T-helper 17 cell (primary cell): ENCODE results near the gene HIPK2. TPM values are rescaled to one million over a fixed set of nuclear protein-coding genes. Genes with fewer than 3 reads are reported as not detected.

Experiments used
- ATAC-seq: fragments of 150-1000 bp; cut with Tn5 transposase; 2 replicates; pipeline ENCODE4 v1.10.0; 2021; ENCODE audit warnings: mild to moderate bottlenecking, moderate library complexity
- DNase-seq, 3 donors: peaks; one replicate each; pipeline versions ENCODE4 v3.0.0 to v3.0.0-alpha.2; 2020 to 2021
- H3K9me3 ChIP-seq: one replicate; pipeline ENCODE4 v1.7.0; 2013; ENCODE audit warnings: low read length, mild to moderate bottlenecking; ENCODE audit not compliant: control insufficient read depth, poor library complexity, severe bottlenecking
- H3K27ac Mint-ChIP-seq: one replicate; pipeline ENCODE4 v1.8.0; 2022; ENCODE audit warnings: mild to moderate bottlenecking, moderate library complexity, mixed read lengths
- H3K27me3 Mint-ChIP-seq: one replicate; pipeline ENCODE4 v1.8.0; 2022; ENCODE audit warnings: mixed read lengths
- H3K36me3 Mint-ChIP-seq: one replicate; pipeline ENCODE4 v1.8.0; 2022; ENCODE audit warnings: low read depth, mixed read lengths
- H3K4me1 Mint-ChIP-seq: one replicate; pipeline ENCODE4 v1.8.0; 2022; ENCODE audit warnings: mild to moderate bottlenecking, mixed read lengths
- H3K4me3 Mint-ChIP-seq: one replicate; pipeline ENCODE4 v1.8.0; 2022; ENCODE audit warnings: mild to moderate bottlenecking, moderate library complexity, mixed read lengths
- total RNA-seq, 4 donors: library from RNA in 2 of 4; stranded (reverse) in 2 of 4; gene quantifications; one replicate each; pipeline ENCODE4 v1.2.3 and lab custom pipeline; 2022 to 2026

HIPK2 gene
- total RNA-seq, 2 donors from 2014 or later, result 36.9 to 42.9 TPM

DNA sequence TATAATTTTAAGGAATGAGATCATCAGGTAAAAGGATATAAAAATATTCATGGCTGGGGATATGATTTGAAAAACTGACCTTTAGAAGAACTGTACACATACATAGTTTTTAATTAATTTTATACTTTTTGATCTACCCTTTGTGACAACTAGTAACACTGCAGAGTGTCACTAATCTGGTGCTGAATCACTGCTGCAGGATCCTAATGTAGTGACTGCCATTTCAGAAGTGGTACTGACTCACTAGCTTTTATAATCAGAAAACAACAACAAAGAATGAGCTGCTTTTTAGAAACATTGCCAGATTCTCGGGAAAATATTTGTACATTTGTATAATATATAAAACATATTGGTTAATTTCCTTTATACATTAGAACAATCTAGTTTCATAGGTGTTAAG is 110.4 kb downstream of the HIPK2 start:
- ATAC-seq (no peak), DNase-seq (no peak)
- Mint-ChIP-seq H3K4me1 (peaks cover 27% of the 10 kb centered on the region), H3K36me3 (peaks cover 5% of the 10 kb centered on the region), H3K27me3 (no peaks in the 10 kb centered on the region), H3K27ac (no peak overlapping the region), H3K4me3 (no peak overlapping the region)
- H3K9me3 ChIP-seq, result no peaks in the 10 kb centered on the region

DNA sequence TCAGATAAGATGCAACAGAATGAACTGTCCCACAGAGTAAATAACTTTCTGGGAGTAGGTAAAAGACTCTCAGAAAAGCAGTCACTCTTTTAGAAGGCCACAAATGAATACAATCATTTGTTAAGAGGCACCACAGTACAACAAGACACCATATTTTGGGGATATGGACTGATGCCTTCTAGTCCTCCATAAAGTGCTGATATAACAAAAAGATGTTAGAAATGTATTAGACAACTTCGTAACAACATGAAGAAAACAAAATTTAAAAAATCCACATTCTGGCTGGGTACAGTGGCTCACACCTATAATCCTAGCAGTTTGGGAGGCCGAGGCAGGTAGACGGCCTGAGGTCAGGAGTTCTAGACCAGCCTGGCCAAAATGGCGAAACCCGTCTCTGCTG is 111.3 kb downstream of the HIPK2 start:
- no peak overlapping the region for H3K4me3 Mint-ChIP-seq
- peaks cover 32% of the 10 kb centered on the region for H3K4me1 Mint-ChIP-seq
- no peaks in the 10 kb centered on the region for H3K9me3 ChIP-seq
- DNase-seq, result no peak
- no peak overlapping the region for H3K27ac Mint-ChIP-seq
- ATAC-seq, result no peak
- H3K36me3 Mint-ChIP-seq, result peaks cover 5% of the 10 kb centered on the region
- no peaks in the 10 kb centered on the region for H3K27me3 Mint-ChIP-seq

DNA sequence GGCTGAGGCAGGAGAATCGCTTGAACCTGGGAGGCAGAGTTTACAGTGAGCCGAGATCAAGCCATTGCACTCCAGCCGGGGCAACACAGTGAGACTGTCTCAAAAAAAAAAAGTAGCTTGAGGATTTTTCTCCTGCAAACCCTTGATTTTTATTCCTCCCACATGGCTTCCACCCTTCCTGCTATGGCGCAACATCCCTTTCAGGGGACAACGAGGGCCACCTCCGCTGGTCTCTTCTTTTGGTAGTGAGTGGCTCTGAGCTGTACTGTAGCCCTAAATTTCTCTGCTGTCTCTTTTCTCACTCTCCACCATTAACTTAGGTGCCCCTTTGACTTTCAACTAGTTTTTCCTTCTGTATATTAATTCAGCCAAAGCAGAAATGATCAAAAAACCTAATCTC is 113.4 kb downstream of the HIPK2 start:
- H3K27ac Mint-ChIP-seq, result peak overlapping the region; percentile 76
- H3K4me3 Mint-ChIP-seq, result no peak overlapping the region
- no peak for ATAC-seq
- no peaks in the 10 kb centered on the region for H3K9me3 ChIP-seq
- peaks cover 5% of the 10 kb centered on the region for H3K36me3 Mint-ChIP-seq
- DNase-seq, result no peak
- peaks cover 42% of the 10 kb centered on the region for H3K4me1 Mint-ChIP-seq
- H3K27me3 Mint-ChIP-seq, result no peaks in the 10 kb centered on the region

DNA sequence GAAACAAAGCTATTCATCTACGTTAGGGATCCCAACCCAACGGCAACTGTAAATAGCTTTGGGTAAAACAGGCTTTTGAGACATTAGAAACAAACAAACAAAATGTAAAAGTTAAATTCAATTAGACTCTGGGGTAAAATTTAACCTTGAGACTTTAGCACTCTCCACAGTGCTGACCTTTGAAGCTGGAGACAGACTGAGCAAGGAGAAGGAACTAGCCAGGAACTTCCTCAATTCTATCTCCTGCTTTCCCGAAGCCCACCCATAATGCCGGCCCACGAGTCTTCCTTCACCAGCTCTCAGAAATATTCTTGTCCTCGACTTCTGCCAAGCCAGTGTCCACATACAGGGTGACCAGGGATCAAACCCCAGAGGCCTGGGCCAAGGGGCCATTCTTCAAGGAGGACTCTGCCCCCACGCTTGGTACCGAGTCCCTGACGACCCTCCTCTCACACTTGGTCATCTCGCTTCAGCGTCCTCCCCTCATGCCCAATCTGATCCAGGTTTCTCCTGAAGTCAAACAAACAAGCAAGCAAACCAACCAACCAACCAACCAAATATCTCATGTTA is 114.1 kb downstream of the HIPK2 start:
- H3K36me3 Mint-ChIP-seq, result peaks cover 5% of the 10 kb centered on the region
- no peaks in the 10 kb centered on the region for H3K27me3 Mint-ChIP-seq
- H3K4me3 Mint-ChIP-seq, result no peak overlapping the region
- no peaks in the 10 kb centered on the region for H3K9me3 ChIP-seq
- ATAC-seq (no peak), DNase-seq (no peak)
- peaks cover 37% of the 10 kb centered on the region for H3K4me1 Mint-ChIP-seq
- peak overlapping the region; percentile 59 for H3K27ac Mint-ChIP-seq

DNA sequence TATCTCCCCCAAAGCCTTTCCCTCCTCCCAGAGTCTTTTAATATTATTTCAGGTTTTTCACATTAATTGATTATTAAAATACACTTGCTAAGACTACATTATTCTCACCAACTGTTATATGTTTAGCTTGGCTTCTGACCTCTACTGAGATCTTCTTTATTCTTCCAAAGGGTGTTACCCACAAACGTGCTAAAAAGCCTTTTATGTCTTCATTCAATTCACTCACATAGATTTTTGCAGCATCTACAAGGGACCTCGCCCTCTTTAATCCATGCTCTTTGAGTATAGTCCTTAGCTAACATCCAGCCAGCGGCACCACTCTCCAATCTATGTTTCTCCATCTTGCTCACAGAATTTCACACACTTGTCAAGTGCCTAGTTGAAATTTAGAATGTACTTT is 115.9 kb downstream of the HIPK2 start:
- Mint-ChIP-seq H3K27ac (peak overlapping the region; percentile 8), H3K4me1 (peaks cover 40% of the 10 kb centered on the region)
- ATAC-seq, result no peak

DNA sequence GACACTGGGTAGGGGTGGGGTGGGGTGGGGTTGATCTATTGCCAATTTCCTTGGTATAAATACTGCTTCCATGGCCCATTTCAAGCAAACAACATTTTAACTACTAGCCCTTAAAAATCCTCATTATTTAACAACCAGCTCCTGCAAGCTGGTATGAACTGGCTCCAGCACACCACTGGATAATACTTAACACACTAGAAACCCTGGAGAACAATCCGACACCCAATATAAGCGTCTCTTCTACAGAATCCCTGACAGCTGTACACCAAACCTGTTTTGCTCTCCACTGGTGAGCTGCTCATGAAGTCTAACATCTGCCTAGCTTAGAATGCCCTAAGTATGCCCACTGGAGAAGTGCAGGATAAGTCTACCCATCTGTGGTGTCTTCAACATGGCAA is 116.8 kb downstream of the HIPK2 start:
- no peak overlapping the region for H3K4me3 Mint-ChIP-seq
- H3K36me3 Mint-ChIP-seq, result peaks cover 7% of the 10 kb centered on the region
- H3K27ac Mint-ChIP-seq, result peak overlapping the region; percentile 8
- no peaks in the 10 kb centered on the region for H3K27me3 Mint-ChIP-seq
- H3K9me3 ChIP-seq, result no peaks in the 10 kb centered on the region
- H3K4me1 Mint-ChIP-seq, result peaks cover 47% of the 10 kb centered on the region
- DNase-seq (no peak), ATAC-seq (no peak)

More for the DNA sequence above, 115.9 kb downstream of the HIPK2 start:
- H3K27me3 Mint-ChIP-seq, result no peaks in the 10 kb centered on the region
- no peak for DNase-seq
- no peak overlapping the region for H3K4me3 Mint-ChIP-seq
- H3K9me3 ChIP-seq, result no peaks in the 10 kb centered on the region
- H3K36me3 Mint-ChIP-seq, result peaks cover 5% of the 10 kb centered on the region

DNA sequence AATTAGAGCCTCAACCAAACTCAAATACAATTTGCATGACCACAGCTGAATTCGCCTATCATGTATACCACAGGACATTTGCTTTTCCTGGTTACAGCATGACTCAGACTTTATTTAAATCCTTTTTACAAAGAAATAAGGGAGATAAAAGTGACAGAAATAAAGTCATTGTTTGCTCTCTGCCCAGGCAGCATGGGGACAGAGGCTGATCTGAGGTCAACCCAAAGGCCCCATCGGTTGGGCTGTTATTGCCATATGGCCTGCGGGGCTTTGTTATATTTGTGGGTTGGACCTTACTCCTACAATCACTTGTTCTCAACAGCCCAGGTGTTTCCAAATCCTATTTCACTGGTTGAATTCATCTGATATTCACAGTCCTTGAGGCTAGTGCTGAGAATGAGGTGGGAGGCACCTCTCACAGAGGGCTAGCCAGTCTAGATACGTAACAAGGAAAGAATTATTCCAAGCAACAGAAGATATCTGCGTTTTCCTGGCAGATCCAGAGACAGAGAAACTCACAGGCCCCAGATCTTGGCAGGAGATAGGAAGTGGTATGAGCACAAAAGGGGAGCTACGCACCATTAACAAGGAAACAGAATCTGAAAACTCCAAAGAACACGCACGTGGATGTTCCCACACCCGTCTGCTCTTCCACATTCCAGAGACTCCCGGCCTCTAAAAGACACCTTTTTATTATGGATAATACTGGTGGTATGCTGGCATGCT is 117.3 kb downstream of the HIPK2 start:
- no peak overlapping the region for H3K4me3 Mint-ChIP-seq
- H3K4me1 Mint-ChIP-seq, result peaks cover 50% of the 10 kb centered on the region
- H3K36me3 Mint-ChIP-seq, result peaks cover 7% of the 10 kb centered on the region
- DNase-seq (no peak), ATAC-seq (no peak)
- H3K27me3 Mint-ChIP-seq, result no peaks in the 10 kb centered on the region
- peak overlapping the region; percentile 16 for H3K27ac Mint-ChIP-seq
- no peaks in the 10 kb centered on the region for H3K9me3 ChIP-seq

DNA sequence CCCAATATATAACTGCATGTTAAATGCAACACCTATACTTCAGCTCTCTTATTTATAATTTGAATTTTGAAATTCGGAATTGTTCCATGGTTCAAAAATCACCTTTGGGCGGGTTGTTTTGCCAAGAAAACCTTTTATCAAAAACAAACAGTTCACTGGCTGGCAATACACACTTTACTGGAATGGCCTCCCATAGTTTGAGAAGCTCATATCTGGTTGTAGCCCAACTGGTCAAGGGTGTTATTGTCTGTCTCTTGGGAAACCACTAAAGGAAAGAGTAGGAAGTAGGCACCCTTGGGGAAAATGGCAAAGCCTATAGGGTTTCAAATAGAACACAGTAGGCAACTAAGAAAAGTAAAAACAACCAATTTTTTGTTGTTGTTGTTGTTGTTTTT is 117.9 kb downstream of the HIPK2 start:
- peaks cover 9% of the 10 kb centered on the region for H3K36me3 Mint-ChIP-seq
- H3K4me3 Mint-ChIP-seq, result no peak overlapping the region
- no peaks in the 10 kb centered on the region for H3K27me3 Mint-ChIP-seq
- peaks cover 53% of the 10 kb centered on the region for H3K4me1 Mint-ChIP-seq
- ATAC-seq (no peak), DNase-seq (no peak)
- H3K27ac Mint-ChIP-seq, result peak overlapping the region; percentile 16
- H3K9me3 ChIP-seq, result no peaks in the 10 kb centered on the region

DNA sequence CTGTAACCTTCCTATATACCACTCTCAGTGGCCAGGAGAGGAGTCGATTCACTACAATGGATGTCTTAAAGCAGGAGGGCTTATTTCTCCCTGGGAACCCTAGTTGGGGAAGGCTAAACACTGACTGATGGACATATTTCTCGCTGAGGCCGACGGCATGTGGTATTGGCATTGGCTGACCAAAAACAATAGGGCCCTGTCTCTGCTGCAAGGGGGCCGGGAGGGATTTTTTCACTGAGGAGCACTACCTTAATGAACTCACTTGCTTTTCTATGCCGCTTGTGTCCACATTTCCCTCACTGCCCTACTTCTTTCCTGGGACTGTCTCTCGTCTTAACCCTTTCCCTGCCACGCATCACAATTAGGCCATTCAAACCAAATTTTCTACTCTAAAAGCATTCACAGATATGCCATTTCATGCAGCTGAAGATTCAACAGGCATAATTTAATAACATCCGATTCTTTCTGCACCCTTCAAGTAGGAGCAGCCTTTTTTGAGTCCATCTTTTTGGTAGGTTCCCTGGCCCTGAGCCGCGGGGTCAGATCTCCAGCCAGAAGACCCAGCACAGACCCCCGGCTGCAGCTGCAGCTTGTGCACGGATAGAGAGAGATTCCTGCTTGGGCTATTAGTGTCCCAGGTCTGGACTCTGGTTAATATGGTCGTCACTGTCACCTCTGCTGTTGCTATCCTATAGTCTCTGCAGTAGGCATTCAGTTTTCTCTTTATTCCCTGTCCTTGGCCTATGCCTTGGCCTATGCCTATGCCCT is 118.7 kb downstream of the HIPK2 start:
- Mint-ChIP-seq H3K27ac (peak overlapping the region; percentile 76), H3K4me1 (peaks cover 48% of the 10 kb centered on the region)

DNA sequence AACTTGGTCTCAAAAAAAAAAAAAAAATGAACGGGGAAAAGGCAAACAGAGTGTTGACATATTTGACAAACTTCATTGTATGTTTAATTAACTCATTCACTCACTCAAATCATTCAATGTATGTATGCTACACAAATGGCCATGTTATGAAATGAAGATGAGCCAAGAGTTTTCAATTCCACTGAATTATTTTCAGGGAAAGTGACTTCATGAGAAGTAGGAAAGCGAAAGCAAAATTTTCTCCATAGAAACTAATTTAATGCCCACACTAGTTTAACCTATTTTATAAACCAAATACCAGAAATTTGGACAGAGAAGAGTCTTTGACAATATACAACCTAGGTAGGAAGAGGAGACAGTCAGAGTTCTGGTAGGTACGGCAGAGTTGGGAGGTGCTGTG is 119.5 kb downstream of the HIPK2 start:
- ATAC-seq (no peak), DNase-seq (no peak)

More for the DNA sequence above, 118.7 kb downstream of the HIPK2 start:
- Mint-ChIP-seq H3K36me3 (peaks cover 6% of the 10 kb centered on the region), H3K27me3 (no peaks in the 10 kb centered on the region), H3K4me3 (no peak overlapping the region)
- no peak for ATAC-seq
- H3K9me3 ChIP-seq, result no peaks in the 10 kb centered on the region
- no peak for DNase-seq

DNA sequence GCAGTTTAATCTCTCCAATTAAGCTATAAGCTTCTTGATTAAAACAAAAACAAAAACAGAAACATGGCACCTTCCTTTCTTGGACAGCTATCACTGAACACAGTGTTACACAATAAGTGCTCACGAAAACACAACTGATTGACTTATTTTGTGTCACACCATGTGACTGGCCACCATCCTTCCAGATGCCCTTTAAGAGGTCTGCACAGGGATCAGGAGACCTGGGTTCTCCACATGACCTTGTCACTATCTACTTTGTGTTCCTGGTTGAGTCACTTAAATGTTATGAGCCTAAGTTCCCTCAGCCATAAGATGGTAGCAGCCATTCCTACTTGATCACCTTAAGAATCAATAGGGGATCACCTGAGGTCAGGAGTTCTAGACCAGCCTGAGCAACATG is 120.1 kb downstream of the HIPK2 start:
- ATAC-seq, result no peak
- H3K27ac Mint-ChIP-seq, result peak overlapping the region; percentile 76
- H3K9me3 ChIP-seq, result no peaks in the 10 kb centered on the region
- no peaks in the 10 kb centered on the region for H3K27me3 Mint-ChIP-seq
- DNase-seq, result no peak
- H3K4me1 Mint-ChIP-seq, result peaks cover 38% of the 10 kb centered on the region
- H3K4me3 Mint-ChIP-seq, result no peak overlapping the region
- peaks cover 4% of the 10 kb centered on the region for H3K36me3 Mint-ChIP-seq

More for the DNA sequence above, 119.5 kb downstream of the HIPK2 start:
- Mint-ChIP-seq H3K27me3 (no peaks in the 10 kb centered on the region), H3K36me3 (peaks cover 4% of the 10 kb centered on the region), H3K4me3 (no peak overlapping the region), H3K27ac (peak overlapping the region; percentile 76), H3K4me1 (peaks cover 43% of the 10 kb centered on the region)
- no peaks in the 10 kb centered on the region for H3K9me3 ChIP-seq

DNA sequence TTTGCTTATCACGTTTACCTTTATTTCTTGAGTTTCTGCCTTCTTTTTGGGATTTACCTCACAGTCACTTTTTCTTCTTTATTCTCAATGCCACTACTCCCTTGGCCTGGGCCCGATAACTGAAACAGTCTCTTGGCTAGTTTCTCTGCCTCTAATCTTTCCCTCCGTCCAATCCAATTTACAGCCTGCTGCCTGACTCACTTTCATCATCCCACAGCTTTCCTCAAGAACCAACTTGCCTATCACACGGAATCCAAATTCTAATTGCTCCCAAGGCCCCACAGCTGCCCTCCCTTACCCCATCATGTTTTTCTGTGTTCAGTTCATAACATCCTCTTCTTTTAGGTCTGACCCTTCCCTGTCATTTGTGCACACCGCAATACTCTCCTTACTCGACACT is 121.4 kb downstream of the HIPK2 start:
- Mint-ChIP-seq H3K4me1 (peaks cover 35% of the 10 kb centered on the region), H3K27ac (no peak overlapping the region), H3K36me3 (peaks cover 7% of the 10 kb centered on the region), H3K27me3 (no peaks in the 10 kb centered on the region), H3K4me3 (no peak overlapping the region)
- ATAC-seq (no peak), DNase-seq (no peak)
- H3K9me3 ChIP-seq, result no peaks in the 10 kb centered on the region

DNA sequence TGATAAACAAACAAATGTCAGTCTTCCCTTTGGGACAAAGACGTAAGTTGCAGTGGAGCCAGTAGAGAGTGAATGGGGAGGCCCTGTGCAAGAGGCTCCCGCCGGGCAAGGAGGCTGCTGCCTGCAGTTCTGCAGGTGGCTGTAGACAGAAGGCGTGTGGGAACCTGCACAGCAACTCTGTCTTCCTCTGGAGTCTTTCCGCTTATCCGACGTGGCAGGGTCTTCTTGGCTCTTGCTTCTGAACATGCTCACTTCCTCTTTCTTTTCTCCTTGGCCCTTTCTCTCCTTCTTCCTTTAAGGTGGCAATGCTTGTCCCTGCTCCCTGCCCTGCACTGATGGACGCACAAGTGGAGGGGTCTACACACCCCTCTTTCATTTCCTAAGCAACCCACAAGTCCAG is 122.5 kb downstream of the HIPK2 start:
- Mint-ChIP-seq H3K27me3 (no peaks in the 10 kb centered on the region), H3K4me3 (no peak overlapping the region), H3K4me1 (peaks cover 30% of the 10 kb centered on the region), H3K36me3 (peaks cover 7% of the 10 kb centered on the region), H3K27ac (peak overlapping the region; percentile 51)
- DNase-seq (no peak), ATAC-seq (no peak)
- no peaks in the 10 kb centered on the region for H3K9me3 ChIP-seq
